HG03045 (cell line): ENCODE measurements around the gene MBD3.

ENCODE experiments used
- ATAC-seq: cut with Tn5 transposase; IDR thresholded peaks from one replicate; pipeline ENCODE4 v1.9.1; 2021; ENCODE audit warnings: mild to moderate bottlenecking, moderate library complexity; ENCODE audit not compliant: unreplicated experiment

The MBD3 gene

DNA sequence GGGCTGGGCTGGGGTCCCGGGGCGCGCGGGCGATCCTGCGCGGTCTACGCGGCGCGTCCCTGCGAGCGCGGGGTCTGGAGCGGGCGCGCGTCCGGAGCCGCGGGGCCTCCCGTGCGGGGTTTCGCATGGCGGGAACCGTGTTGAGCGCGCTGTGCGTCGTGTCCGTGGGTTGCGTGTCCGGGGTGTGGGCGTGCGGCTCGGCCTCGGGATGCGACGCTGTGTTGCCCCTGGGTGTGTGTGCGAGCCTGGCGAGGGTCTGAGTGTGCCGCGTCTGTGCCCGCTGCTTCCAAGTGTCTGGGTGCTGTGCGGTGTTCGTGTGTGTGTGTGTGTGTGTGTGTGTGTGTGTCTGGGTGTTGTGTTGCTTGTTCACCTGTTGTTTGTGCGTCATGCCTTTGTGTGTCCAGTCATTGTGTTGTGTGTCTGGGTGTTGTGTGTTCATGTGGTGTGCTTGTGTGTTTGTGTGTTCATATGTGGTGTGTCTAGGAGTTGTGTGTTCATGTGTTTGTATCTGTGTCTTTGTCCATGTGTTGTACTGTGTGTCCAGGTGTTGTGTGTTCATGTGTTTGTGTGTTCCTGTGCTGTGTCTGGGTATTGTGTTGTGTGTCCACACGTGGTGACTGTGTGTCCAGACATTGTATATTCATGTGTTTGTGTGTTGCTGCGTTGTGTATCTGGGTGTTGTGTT lies 68.2 kb downstream of the MBD3 start:
- no peak for ATAC-seq
